Suppressor macrophage treated with lipopolysaccharide for 1 hour (primary cell): ENCODE measurements around the gene DDX24.

Experiments used
- DNase-seq, 3 donors: peaks; one replicate each; pipeline ENCODE4 v3.0.0-alpha.2; 2020 to 2022

The DDX24 gene

GRCh38 chr14:94047581-94047980 lies 33.4 kb downstream of the DDX24 start:
- no peak for DNase-seq

- DNase-seq, result no peak
Measured at GRCh38 chr14:94046696-94047250, 34.2 kb downstream of the DDX24 start.

- no peak for DNase-seq
Measured at GRCh38 chr14:94045563-94046345, 35.2 kb downstream of the DDX24 start.

GRCh38 chr14:94045101-94045500 lies 35.9 kb downstream of the DDX24 start:
- no peak for DNase-seq

- DNase-seq, result no peak
Measured at GRCh38 chr14:94044476-94045091, 36.4 kb downstream of the DDX24 start.

- no peak for DNase-seq
Measured at GRCh38 chr14:94043756-94044475, 37.1 kb downstream of the DDX24 start.

- DNase-seq, result no peak
Measured at GRCh38 chr14:94043111-94043755, 37.8 kb downstream of the DDX24 start.

GRCh38 chr14:94042433-94043091 lies 38.4 kb downstream of the DDX24 start:
- no peak for DNase-seq

GRCh38 chr14:94041551-94042346 lies 39.3 kb downstream of the DDX24 start:
- DNase-seq, result no peak

GRCh38 chr14:94040796-94041195 lies 40.2 kb downstream of the DDX24 start:
- DNase-seq, result no peak

- DNase-seq, result no peak
Measured at GRCh38 chr14:94040247-94040646, 40.8 kb downstream of the DDX24 start.

GRCh38 chr14:94038921-94039629 lies 41.9 kb downstream of the DDX24 start:
- DNase-seq, result no peak

- no peak for DNase-seq
Measured at GRCh38 chr14:94038510-94038909, 42.5 kb downstream of the DDX24 start.

- no peak for DNase-seq
Measured at GRCh38 chr14:94037954-94038353, 43.0 kb downstream of the DDX24 start.

GRCh38 chr14:94036313-94037167 lies 44.5 kb downstream of the DDX24 start:
- peak; percentile 75 to 82 (median 79) for DNase-seq

GRCh38 chr14:94034886-94035285 lies 46.1 kb downstream of the DDX24 start:
- DNase-seq, result peak; percentile 21 to 37 (median 24)

- no peak for DNase-seq
Measured at GRCh38 chr14:94031883-94032279, 49.1 kb downstream of the DDX24 start.

- no peak for DNase-seq
Measured at GRCh38 chr14:94031161-94031882, 49.7 kb downstream of the DDX24 start.

GRCh38 chr14:94030571-94030970 lies 50.4 kb downstream of the DDX24 start:
- no peak for DNase-seq
